Posterior cingulate gyrus (tissue), 11 donors: ENCODE data around the gene RAVER2.
"Not testable (repeated sequence)": the region's sequence is repeated elsewhere in the genome, so short reads cannot be mapped to it uniquely, and the experiment has no call there.

Source experiments
- DNase-seq, 10 donors: peaks; one replicate each; pipeline versions ENCODE4 v3.0.0 to v3.0.0-alpha.2; 2020 to 2021; ENCODE audit warnings: mixed read lengths in 3 of 10
- intact Hi-C: fragments of 100-400 bp; cut with DNase I; formaldehyde crosslinking; loops from one replicate; pipeline ENCODE4 v1.15.1; 2023

Gene RAVER2, protein sequence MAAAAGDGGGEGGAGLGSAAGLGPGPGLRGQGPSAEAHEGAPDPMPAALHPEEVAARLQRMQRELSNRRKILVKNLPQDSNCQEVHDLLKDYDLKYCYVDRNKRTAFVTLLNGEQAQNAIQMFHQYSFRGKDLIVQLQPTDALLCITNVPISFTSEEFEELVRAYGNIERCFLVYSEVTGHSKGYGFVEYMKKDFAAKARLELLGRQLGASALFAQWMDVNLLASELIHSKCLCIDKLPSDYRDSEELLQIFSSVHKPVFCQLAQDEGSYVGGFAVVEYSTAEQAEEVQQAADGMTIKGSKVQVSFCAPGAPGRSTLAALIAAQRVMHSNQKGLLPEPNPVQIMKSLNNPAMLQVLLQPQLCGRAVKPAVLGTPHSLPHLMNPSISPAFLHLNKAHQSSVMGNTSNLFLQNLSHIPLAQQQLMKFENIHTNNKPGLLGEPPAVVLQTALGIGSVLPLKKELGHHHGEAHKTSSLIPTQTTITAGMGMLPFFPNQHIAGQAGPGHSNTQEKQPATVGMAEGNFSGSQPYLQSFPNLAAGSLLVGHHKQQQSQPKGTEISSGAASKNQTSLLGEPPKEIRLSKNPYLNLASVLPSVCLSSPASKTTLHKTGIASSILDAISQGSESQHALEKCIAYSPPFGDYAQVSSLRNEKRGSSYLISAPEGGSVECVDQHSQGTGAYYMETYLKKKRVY

DNA sequence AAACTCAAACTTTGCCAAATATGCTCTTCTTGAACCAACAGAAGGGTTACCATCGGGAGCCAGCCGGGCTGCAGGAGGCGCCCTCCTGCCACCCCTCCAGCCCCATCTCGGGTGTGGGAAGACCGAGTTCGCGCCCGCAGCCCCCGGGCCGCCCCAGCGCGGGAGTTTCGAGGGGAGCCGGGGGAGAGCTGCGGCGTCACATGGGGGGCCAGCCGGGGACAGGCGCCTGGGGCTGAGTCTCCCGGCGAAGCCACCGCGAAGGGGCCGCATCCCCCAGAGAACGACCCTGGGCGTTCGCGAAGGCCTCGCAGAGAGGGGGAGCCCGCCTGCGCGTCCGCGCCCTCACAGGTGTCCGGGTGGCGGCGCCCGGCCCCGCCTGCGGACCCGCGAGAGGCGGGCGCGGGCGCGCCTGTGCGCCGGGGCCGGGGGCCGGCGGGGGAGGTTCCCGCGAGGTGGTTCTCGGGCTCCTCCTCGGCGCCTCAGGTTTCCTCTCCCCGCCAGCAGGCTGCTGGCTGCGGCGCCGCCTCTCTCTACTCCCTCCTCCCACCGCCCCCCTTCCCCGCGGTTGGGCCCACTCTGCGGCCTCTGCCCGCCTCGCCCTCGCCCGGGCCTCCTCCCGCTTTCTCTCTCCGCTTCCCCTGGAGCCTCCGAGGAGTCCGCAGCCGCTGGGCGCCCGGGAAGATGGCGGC lies at the start of gene RAVER2:
RAVER2 (plus strand) TSS at position 584 of the 689 bp plus-strand sequence; CDS start at position 682, 98 bp downstream.
- intact Hi-C loops, result loop anchor here (10.0 kb wide), 1 partner anchor 80 kb away; no protein-coding TSS in a partner anchor
- peak; percentile 32 to 92 (median 54) for DNase-seq

DNA sequence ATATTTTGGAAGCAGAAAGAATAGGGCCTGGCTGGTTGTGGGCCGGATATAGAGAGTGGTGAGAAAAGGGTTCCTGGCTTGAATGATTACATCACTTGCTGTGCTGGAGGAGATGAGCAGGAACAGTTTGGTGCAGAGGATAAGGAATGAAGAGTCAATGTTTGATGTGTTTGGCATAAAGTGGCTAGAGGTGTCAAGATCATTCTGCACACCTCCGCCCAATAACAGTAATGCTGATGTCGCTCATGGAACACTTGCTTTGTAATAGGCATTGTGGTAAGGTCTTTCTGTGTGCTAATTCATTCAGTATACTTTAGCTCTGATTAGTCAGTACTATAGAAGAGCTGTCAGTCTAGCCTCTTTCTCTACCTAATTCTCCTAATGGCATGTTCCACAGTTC lies 48.0 kb upstream of the RAVER2 start:
- intact Hi-C loops, result no loop called here
- DNase-seq, result no peak

DNA sequence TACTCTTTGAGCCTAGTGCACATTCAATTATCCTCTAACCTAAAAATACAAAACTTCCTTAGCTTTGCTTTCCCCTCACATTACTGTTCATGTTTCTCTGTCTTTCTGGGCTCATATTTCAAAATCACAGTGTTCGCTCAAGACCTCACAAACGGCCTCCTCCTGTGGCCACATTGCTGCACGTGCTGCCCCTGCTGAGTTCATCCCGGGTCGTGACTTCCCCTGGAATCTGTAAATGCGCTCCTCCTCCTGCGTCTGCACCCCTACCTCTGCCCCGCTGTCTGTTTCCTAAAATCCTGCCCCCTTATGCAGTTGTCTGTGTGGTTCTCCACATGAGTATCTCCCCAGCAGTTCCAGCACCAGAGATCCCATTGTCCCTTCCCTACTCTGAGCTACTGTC lies 45.5 kb upstream of the RAVER2 start:
- intact Hi-C loops, result no loop called here
- no peak for DNase-seq

DNA sequence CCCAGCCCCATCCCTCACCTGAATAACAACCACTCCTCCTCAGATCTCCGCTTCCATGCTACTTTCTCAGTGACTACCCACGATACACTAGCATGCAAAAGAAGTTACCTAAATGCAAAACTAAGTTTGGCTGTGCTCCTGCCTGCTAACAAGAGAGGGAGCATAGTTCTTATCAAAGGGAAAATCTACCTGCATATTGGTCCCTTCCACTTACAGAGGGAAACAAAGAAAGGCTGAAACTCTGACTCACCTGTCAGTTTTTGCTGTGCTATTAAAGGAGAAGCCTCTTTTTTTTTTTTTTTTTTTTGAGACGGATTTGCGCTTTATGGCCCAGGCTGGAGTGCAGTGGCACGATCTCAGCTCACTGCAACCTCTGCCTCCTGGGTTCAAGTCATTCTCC lies 43.8 kb upstream of the RAVER2 start:
- DNase-seq, result no peak
- intact Hi-C loops, result no loop called here

DNA sequence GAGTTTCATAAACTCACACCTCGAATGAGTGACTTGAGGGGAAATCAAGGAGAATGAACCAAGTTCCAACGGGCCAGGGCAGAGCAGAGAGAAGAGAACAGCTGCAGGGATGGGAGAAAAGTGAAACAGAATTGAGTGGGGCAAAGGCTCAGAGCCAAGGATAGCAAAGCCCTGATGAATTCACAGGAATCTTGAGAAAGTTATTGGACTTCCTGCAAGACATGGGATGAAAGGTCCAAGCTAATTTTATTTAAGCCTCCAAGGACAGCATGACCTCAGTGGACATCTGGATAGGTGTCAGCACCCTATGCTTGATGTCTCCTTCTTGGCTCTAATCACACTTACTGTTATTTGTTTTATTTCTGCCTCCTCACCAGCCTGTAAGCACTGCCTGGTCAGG lies 43.0 kb upstream of the RAVER2 start:
- intact Hi-C loops, result no loop called here
- DNase-seq, result no peak

DNA sequence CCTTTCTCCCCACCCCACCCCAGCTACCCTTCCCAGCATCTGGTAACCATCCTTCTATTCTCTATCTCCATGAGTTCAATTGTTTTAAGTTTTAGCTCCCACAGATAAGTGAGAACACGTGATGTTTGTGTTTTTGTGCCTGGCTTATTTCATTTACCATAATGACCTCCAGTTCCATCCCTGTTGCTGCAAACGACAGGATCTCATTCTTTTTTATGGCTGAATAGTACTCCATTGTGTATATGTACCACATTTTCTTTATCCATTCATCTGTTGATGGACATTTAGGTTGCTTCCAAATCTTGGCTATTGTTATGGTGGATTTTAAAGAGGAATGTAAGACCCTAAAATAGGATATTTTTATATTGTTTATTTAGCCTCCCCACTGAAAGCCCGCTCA lies 42.2 kb upstream of the RAVER2 start:
- DNase-seq, intact Hi-C loops: not testable (repeated sequence)

DNA sequence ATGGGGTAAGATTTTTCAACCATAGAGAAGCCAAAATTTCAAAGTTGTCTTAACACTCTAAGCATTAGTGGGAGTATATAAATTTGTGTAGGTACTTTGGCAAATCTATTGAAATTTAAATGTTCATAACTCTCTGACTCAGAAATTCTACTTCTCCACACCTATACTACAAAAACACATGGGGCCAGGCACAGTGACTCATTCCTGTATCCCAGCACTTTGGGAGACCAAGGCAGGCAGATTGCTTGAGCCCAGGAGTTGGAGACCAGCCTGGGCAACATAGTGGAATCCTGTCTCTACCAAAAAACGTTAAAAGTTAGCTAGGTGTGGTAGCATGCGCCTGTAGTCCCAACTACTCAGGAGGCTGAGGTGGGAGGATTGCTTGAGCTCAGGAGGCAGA lies 41.3 kb upstream of the RAVER2 start:
- intact Hi-C loops, result no loop called here
- DNase-seq, result peak in 5 of 10 donors; percentile 13 to 84 (median 21)

DNA sequence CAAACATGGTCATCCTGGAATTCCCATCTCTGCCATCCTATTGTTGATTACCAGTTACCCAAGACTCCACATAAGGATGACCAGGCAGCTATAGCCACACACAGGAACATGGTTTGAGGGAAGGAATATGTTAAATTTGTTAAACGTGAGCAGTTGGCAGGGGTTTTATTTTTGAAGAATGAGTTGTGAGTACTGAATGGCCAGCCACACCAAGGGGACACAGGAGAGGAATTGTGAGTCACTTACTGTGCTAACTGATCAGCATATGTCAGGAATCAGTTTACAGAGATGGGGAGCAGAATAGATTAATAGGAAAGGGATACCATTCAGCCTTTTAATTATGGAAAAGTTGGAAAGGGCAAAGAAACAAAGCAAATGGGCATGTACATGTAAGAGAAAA lies 39.3 kb upstream of the RAVER2 start:
- intact Hi-C loops, result no loop called here
- no peak for DNase-seq

DNA sequence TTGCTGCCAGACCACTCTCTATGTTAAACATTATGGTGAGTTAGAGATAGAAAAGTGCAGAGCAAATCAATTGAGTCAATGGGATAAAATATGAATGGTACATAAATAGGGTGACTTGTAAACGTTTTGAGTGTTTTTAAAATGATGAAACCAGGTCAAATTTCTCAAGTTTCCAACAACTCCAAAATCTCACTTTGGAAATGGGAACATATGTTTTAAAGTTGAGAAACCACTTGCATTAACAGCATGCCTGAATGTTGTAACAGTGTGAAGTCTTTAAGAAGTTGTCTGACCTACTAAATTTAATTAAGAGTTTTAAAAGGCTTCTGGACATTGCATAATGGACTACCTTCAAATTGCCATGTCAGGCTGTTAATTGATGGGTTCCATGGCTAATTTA lies 33.6 kb upstream of the RAVER2 start:
- no peak for DNase-seq
- intact Hi-C loops, result no loop called here

DNA sequence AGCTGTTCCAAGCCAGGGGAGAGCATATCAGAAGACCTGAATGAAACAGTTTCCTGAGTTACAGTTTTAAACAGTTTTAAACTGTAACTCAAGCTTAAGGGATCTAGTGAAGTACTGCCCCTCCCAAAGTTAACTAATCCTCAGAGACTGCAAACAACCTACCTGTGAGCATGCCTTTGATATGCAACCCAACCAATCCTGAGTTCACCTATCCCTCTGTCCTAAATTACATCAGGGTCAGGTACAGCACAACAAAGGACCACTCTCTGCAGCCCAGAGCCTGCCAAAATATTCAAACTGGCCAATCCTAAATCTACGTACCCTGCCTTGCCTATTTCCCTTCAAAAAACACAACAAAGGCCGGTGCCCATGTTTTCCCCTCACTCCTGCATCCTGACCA lies 32.8 kb upstream of the RAVER2 start:
- DNase-seq, result no peak
- intact Hi-C loops, result no loop called here

DNA sequence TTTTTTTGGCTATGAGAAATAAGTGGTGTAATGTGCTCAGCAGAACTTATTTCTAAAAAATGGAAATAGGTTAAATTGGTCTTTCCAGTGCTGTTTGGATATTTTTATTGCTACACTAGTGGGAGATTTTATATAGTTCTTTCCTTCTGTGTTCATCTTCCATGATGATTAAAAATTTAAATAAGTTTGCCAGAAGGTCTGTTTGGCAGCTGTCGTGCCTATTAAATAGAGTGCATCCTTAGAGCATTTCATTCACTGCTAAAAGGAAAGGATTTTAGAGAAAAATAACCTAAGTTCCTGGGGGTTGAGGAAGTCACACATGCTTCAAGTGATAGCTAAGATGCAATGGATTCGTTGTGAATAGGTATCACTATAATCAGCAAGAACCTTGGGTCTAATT lies 29.7 kb upstream of the RAVER2 start:
- DNase-seq, result no peak
- intact Hi-C loops, result no loop called here

DNA sequence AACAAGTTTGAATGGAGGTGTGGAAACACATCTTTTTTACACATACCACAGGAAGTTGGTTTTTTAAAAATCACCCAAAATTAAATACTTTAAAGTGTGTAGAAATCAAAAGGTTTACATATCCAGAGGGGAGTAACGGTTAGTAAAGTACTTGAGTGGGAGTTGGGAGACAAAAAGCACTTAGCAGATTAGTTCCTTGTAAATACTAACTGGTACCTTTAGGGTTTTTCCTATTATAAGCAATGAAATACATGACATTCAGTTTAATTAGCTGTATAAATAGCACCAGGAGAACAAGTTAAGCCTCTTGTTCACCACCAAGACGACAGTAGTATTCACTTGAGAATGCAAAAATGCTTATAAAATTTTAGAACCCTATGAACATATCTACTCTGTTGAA lies 23.7 kb upstream of the RAVER2 start:
- no peak for DNase-seq
- intact Hi-C loops, result no loop called here

DNA sequence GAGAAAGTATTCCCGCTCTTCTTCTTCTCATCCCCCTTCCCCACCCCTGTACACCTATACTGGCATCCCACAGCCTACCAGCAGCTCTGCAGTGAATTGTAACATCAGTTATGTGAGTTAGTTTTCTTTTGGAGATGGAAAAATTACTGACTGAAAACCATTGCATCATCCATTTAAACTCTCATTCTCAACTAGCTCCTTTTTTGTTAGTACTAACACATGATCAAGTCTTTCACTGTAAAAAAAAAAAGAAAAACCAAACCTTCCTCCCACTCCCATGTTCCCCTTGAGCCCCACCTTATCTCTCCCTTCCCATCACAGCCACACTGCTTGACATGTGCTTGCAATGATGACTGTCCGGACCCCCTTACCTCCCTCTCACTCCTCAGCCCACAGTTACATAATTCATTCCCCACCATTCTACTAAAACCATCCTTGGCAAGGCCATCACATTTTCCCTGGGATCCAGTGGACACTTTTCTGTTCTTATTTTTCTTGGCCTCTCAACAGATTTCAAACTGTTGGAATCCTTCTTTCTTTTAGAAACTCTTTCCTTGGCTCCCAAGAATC lies 23.2 kb upstream of the RAVER2 start:
- intact Hi-C loops, result no loop called here
- no peak for DNase-seq

DNA sequence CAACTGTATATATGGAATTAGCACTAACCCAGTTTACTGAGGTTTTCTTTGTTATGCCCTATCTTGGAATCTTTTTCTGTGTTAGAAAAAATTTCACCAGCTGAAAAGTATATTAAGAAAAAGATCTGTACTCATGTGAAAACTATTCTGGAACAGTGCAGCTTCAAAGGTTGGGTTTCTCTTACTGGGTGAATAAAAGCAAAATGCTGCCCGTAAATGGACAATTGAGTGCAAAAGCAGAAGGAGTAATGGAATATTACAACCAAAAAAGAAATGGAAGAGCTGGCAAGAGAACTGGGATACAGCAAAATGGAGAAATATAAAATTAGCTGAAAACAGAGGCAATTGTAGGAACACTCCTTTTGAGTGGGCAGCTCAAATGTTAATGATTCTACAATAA lies 17.0 kb upstream of the RAVER2 start:
- no peak for DNase-seq
- intact Hi-C loops, result no loop called here

DNA sequence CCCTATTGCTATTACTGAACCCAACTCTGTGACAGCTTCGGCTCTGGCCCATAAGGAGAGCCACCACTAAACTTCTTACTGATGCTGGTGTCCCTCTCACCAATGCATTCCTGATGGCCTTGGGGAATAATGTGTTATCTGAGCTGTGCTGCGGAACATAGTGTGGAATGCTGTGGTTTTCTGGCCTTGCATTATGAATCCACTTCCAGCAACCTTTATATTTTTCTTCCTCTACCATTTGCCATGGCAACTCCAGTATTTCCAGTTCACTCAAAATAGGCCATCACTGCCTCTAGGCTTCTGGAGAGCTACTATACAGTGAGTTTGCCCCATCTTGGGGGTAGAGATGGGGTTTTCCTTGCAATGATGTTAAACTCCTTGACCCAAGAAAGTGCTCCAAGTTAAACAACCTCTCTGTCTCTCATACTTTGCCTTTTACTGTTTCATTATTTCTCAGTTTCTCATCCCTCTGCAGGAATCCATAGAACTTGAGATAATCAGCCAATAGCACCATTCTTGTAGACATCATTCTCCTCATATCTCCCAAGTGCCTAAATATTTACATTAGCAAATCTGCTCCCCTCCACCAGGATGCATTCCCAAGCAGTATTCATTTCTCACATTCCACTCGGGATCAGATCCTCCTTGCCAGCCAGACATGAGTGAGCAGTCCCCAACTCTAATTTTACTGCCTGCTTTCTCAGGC lies 11.1 kb upstream of the RAVER2 start:
- DNase-seq, result no peak
- intact Hi-C loops, result no loop called here

DNA sequence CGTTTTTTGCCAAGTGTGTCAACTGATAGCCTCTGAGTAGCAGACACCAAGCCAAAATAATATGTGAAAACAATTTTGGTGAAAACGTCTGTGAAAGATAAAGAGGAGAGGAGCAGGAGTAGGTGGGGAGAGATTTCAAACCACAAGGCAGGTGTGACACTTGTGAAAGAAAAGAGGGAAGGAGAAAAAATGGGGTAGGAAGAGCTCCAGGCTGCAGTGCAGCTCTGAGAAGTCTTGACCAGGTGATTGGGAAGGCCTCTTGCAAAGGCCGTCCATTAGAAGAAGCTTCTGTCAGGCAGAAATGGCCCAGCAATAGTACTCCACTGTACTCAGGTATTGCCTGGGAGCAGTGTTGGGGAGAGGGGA lies 10.6 kb upstream of the RAVER2 start:
- DNase-seq, result no peak
- intact Hi-C loops, result no loop called here

DNA sequence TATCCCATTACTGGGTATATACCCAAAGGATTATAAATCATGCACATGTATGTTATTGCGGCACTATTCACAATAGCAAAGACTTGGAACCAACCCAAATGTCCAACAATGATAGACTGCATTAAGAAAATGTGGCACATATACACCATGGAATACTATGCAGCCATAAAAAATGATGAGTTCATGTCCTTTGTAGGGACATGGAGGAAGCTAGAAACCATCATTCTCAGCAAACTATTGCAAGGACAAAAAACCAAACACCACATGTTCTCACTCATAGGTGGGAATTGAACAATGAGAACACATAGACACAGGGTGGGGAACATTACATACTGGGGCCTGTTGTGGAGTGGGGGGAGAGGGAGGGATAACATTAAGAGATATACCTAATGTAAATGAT lies 4.2 kb upstream of the RAVER2 start:
- intact Hi-C loops, result loop anchor here (10.0 kb wide), 1 partner anchor 84 kb away; no protein-coding TSS in a partner anchor

DNA sequence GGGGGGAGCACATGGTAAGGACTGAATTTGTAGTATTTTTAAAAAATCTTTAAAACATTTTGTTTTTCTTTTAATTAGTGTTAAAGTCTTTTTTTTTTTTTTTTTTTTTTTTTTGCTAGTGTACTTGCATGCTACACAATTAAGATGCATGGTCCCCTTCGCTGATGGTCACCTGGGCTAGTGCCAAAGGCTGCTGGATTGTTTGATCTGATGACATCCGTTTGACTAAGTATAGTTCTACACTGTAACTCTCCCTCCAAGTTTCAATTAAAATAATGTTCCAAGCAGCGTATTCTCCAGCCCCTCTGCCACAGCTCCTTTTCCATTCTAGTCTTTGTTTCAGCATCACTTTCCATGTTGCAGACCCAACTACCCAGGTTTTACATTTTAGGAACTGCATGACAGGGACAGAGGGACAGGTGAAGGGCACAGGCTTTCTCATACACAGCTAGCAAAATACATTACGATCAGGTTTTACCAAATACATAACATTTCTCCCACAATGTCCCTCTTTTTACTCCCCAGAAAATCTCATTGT lies 852 bp upstream of the RAVER2 start:
- intact Hi-C loops, result loop anchor here (10.0 kb wide), 1 partner anchor 81 kb away; no protein-coding TSS in a partner anchor
- DNase-seq, result peak in 1 of 10 donors; percentile 65

More for the DNA sequence above, 4.2 kb upstream of the RAVER2 start:
- DNase-seq, result not testable (repeated sequence)

DNA sequence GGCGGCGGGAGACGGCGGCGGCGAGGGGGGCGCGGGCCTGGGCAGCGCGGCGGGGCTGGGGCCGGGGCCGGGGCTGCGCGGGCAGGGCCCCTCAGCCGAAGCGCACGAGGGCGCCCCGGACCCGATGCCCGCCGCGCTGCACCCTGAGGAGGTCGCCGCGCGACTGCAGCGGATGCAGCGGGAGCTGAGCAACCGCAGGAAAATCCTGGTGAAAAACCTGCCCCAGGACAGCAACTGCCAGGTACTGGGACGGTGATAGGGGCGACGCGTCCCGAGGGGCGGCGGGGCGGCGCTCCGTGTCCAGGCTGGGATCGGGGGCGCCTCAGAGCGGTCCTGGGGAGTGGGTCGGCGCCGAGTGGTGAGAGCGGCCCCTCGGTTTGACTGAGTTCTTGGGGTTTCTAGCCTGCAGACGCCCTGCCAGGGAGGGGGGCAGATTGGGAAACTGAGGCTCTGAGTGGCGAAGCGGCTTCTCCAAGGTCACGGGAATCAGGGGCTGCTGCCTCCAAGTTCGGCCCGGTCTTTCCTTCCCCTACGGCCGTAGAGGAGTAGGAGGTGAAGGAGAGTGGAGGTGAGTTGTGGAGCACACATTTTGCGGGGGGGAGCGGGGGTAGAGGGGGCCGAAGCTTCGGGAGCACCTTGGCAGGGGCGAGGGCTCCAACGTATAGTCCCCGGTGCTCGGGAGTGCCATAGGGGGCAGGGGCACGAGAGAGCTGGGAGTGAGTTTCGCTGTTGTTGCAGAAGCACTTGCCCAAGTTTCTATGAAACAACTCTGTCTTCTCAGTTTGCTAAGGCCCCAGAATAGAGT lies 508 bp downstream of the RAVER2 start:
- intact Hi-C loops, result loop anchor here (10.0 kb wide), 1 partner anchor 79 kb away; no protein-coding TSS in a partner anchor
- DNase-seq, result peak in 6 of 10 donors; percentile 10 to 82 (median 50)
